Activated CD8-positive, alpha-beta memory T cell treated with anti-CD3 and anti-CD28 coated beads for 48 hours (primary cell): ENCODE data around the gene FAM120A.
"Not testable (repeated sequence)": the region's sequence is repeated elsewhere in the genome, so short reads cannot be mapped to it uniquely, and the experiment has no call there.

ENCODE experiments used
- DNase-seq, 3 experiments: peaks; one replicate each; pipeline ENCODE4 v3.0.0-alpha.2; 2020; ENCODE audit warnings: low read depth in 2 of 3, low spot score in 2 of 3

Gene FAM120A

GRCh38 chr9:93505541-93506132 is 54.2 kb downstream of the FAM120A start:
- no peak for DNase-seq

GRCh38 chr9:93507768-93508167 is 56.3 kb downstream of the FAM120A start:
- DNase-seq, result no peak

DNA sequence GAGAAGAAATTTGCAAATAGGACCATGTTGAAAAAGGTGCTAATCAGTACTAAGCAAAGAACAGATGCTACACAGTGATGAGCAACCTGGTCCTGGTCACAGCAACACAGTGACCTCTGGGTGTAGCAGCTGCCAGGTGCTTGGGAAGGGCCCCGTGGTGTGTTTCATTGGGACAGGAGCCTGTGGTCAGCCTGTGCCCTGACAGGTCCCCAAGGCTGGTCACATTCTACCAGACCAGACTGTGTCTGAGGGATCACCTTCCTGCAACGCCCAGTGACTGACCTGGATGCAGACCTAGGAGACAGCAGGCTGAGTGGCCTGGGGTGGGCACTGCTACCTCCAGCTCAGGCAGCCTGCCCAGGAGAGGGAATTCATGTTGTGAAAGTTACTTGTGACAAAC is 56.7 kb downstream of the FAM120A start:
- DNase-seq, result no peak

- DNase-seq, result no peak
These were observed 57.6 kb downstream of the FAM120A start for GRCh38 chr9:93509084-93509483.

DNA sequence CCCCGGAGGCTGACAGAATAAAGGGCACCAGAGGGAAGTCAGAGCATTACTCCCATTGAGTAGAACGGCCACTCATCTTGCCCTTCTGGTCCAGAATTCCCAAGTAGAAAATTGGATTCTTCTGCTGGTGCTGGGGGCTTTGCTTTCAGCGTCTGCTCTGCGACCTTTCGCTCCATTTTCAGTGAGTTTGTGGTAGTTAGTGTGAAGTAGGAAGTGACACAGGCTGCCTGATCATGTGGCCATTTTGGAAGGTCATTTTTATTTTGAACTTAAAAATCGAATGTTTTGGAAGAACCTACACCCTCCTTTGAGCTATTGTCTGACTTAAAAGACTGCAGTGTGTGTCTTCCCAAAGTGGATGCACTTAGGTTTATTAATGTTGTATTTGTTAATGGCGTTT is 58.6 kb downstream of the FAM120A start:
- DNase-seq, result no peak

- not testable (repeated sequence) for DNase-seq
These were observed 59.7 kb downstream of the FAM120A start for GRCh38 chr9:93511228-93511627.

GRCh38 chr9:93512170-93512812 is 60.8 kb downstream of the FAM120A start:
- DNase-seq, result not testable (repeated sequence)

DNA sequence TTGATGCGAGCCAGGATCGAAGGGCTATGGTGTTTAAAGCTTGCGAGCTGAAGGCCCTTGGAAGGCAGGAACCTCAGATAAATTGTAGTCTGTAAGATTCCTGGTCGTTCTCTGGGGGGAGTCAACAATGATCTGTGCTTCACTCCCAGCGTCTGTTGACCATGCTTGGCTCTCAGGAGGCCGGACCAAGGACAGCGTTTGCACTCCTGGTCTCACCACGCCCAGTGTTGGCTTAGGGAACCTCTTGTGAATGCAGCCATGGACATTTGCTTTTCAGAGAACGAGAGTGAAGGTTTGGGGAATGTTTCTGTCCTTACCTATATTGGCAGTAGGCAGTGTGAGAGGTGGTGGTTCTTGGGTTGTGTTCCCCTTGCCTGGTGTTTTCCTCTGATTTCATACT is 62.1 kb downstream of the FAM120A start:
- DNase-seq, result no peak

GRCh38 chr9:93517331-93517730 is 65.8 kb downstream of the FAM120A start:
- DNase-seq, result no peak

- no peak for DNase-seq
These were observed 69.0 kb downstream of the FAM120A start for GRCh38 chr9:93520523-93520922.

- no peak for DNase-seq
These were observed 71.3 kb downstream of the FAM120A start for GRCh38 chr9:93522736-93523135.

DNA sequence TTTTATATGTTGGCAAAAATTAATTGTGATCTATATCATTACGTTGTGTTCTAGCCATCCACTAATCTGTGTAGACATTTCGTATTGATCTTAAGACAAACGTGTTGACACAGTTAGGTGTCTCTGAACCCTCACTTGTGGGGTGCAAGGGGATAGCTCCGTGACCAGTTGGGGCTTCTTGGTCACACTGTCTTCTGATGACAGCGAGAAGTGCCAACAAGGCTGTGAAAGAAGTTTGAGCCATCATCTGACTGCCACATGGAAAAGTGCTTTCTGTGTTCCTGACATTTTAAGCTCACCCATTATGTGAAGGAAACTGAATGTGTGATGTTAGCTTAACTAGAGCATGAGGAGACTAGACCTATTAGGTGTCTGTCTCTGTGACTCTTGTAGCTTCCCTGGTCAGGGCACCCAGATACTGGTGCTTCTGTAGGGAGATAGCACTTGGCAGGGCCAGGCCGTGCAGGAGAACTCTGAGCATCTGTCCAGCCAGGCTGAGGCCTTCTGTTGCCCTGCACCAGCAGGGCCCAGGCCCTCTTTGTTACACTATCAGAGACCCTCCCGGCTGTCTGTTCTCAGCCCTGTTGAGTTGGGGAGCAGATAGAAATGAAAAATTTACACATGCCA is 72.1 kb downstream of the FAM120A start:
- no peak for DNase-seq

- DNase-seq, result no peak
These were observed 74.0 kb downstream of the FAM120A start for GRCh38 chr9:93525476-93525875.

DNA sequence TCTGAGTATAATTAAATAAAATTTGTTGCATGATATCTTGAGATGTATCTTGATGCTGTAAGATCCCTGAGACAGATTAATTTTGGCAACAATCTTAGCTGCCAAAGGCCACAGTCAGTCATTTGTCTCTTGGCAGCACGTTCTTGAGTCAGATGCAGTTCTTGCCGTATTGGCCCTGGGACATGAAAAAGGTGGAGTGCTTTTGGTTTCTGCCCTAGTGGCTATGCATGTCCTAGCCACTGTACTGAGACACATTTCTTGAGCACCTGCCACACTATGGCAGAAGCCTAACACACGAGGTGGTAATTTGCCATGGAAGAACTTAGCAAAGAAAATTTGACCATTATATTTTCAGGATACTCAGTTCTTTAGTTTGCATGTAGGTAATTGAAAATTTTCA is 79.9 kb downstream of the FAM120A start:
- DNase-seq, result no peak

DNA sequence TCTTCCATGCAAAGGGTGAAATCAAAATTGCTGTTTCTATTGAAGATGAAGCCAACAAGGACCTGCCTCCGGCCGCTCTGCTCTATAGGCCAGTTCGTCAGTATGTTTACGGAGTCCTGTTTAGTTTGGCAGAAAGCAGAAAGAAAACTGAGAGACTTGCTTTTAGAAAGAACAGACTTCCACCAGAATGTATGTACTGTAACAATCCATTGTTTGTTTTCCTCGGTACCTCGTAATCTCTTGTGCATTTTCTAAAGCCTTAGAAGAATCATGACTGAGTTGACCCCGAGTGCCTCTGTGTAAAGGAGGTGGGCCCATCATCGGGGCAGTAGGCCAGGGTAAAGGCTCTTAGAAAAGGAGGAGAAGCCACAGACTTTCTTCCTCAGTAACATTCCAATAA is 80.7 kb downstream of the FAM120A start:
- no peak for DNase-seq

DNA sequence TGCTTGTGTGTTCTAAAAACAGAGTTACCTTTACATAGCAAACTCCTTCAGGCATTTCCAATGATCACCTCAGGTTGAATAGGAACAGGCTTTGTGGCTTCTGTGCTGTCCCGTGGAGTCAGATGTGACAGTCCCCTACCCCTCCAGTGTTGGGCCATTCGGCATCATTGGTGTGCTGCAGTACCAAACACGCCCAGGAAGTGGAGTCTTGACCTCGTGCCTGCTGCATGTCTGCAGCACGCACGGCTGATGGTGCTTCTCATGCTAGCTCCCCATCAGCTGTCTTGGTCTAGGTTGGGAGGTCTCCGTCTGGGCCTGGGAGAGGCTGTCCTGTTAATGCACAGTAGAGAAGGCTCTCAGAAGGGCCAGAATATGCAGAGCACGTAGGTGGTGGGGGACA is 82.4 kb downstream of the FAM120A start:
- no peak for DNase-seq

DNA sequence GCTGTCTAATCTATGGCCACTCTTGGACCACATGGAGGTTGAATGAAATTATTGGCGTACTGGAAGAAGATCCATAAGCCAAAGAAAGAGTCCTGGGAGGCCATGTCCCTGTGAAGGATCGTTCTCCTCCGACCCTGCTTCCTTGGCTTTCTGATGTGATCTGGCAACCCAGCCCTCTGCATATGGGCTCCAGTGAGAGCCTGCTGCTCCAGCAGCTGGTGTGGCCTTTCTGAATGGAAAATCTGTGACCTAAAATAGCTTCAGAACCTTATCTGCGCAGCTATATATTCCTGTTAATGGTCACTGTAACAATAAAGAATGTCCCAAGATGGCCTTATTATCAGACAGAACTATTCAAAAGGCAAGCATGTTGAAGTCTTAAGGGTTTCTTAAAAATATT is 84.7 kb downstream of the FAM120A start:
- no peak for DNase-seq

DNA sequence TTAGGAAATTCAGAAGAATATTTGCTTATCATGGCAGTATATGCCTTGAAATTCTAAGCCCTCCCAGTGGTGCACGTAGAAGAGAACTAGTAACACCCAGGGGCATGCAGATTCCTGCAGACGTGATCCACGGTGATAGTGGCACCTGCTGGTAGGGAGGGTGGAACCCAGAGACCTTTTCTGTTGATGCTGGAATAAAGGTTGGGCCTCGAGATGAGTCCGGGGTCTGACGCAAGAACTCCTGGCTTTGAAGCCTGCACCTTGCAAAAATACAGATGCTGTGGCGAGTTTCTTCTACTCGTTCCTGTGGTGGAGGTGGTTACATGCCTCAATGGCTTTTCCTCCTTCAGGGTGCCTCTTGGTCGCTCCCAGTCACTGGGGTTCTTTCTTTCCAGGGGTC is 85.4 kb downstream of the FAM120A start:
- DNase-seq, result no peak

DNA sequence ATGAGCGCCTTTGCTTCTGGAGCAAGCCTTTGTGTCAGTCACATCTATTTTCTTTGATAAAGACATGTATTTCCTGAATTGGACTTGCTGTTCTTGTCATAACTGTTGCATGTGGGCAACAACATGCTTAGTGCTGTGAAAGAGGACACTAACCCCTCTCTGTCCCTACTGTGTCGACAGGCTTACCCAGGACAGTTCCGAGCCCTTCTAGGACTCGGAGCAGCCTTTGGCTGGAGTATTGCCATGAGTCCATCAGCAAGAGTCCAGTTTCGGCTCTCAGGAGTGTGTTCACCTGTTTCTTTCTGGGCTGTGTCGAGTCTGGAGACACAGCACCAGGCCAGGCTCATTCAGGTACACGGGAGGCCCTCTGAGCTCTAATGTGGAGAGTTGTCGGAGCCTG is 88.8 kb downstream of the FAM120A start:
- no peak for DNase-seq

DNA sequence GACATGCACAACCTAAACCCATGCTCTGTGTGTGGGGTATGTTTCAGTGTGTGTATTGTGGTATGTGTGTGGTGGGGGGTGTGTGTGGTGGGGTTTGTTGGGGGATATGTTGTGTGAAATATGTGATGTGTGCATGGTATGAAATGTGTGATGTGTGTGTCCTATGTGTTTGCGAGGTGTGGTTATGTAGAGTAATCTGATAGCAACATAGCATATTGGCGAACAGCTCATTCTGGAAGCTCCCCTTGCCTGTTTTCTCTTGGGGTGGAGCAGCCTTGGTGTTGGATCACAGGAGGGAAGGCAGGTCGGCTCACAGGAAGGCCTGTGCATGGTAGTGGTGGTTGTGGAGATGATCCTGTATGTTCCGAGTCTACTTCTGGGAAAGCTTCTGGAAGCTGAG is 89.5 kb downstream of the FAM120A start:
- no peak for DNase-seq

DNA sequence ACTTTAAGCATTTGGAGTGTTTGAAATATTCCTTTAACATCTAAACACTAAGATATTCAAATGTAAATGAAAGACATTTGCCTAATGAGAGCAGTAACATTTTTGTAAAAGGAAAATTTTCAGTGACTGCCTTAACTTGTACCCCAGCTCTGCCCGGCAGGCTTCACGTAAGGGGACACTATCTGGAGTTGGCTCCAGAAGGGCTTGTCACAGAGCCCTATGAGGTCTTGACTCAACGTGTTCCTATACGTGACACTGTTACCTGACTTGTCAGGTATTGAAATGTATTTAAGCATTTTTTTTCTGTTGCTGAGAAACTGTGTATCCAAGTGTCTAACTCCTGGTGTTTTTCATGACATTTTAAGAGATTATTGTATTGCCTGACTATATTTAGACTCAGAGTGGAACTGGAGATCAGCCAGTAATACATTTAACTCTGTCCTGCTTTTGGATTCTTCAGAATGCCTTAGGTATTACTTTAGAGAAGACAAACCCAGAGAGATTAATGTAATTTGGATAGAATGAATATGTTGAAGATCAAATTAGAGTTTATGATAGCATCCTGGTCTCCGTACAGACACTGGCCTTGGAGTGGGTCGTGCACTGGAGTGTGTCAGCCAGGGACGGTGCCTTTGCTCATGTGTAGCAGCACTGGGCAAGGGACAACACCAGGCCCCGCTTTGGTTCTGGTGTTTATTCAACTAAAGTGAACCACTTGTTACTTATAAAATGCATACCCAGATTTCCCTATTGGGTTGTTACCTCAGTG is 90.3 kb downstream of the FAM120A start:
- no peak for DNase-seq

GRCh38 chr9:93543117-93543516 is 91.6 kb downstream of the FAM120A start:
- no peak for DNase-seq
